ENCODE data around the gene UVRAG. TPM values are rescaled to one million over a fixed set of nuclear protein-coding genes. Genes with fewer than 3 reads are reported as not detected.

UVRAG gene
- total RNA-seq, 1 donor from 2014 or later, result 20.2 TPM

- Mint-ChIP-seq H3K9me3 (ENCODE audit: unreplicated experiment) (no peaks in the 10 kb centered on the region), H3K4me1 (ENCODE audit: unreplicated experiment) (peaks cover 36% of the 10 kb centered on the region), H3K27me3 (ENCODE audit: unreplicated experiment) (no peaks in the 10 kb centered on the region)
Observed at GRCh38 chr11:76148231-76148630, 333.2 kb downstream of the UVRAG start.

GRCh38 chr11:76148941-76149613, 334.1 kb downstream of the UVRAG start:
- H3K27ac Mint-ChIP-seq (ENCODE audit: unreplicated experiment), result no peak overlapping the region
- H3K9me3 Mint-ChIP-seq (ENCODE audit: unreplicated experiment), result no peaks in the 10 kb centered on the region
- no peak overlapping the region for H3K4me3 Mint-ChIP-seq (ENCODE audit: unreplicated experiment)
- DNase-seq (ENCODE audit: extremely low spot score, unreplicated experiment), result no peak
- TF ChIP-seq CTCF (IDR thresholded peaks at IDR 0.05), result no peak
- no peaks in the 10 kb centered on the region for H3K27me3 Mint-ChIP-seq (ENCODE audit: unreplicated experiment)
- H3K36me3 Mint-ChIP-seq (ENCODE audit: unreplicated experiment), result no peaks in the 10 kb centered on the region
- H3K4me1 Mint-ChIP-seq (ENCODE audit: unreplicated experiment), result peaks cover 35% of the 10 kb centered on the region

More at GRCh38 chr11:76148231-76148630, 333.2 kb downstream of the UVRAG start:
- no peaks in the 10 kb centered on the region for H3K36me3 Mint-ChIP-seq (ENCODE audit: unreplicated experiment)
- no peak overlapping the region for H3K27ac Mint-ChIP-seq (ENCODE audit: unreplicated experiment)
- H3K4me3 Mint-ChIP-seq (ENCODE audit: unreplicated experiment), result no peak overlapping the region
- DNase-seq (ENCODE audit: extremely low spot score, unreplicated experiment), result no peak
- no peak for TF ChIP-seq CTCF (IDR thresholded peaks at IDR 0.05)

- no peak for DNase-seq (ENCODE audit: extremely low spot score, unreplicated experiment)
- no peaks in the 10 kb centered on the region for H3K27me3 Mint-ChIP-seq (ENCODE audit: unreplicated experiment)
- no peaks in the 10 kb centered on the region for H3K9me3 Mint-ChIP-seq (ENCODE audit: unreplicated experiment)
- H3K27ac Mint-ChIP-seq (ENCODE audit: unreplicated experiment), result no peak overlapping the region
- no peaks in the 10 kb centered on the region for H3K36me3 Mint-ChIP-seq (ENCODE audit: unreplicated experiment)
- TF ChIP-seq CTCF (IDR thresholded peaks at IDR 0.05), result no peak
- H3K4me1 Mint-ChIP-seq (ENCODE audit: unreplicated experiment), result peaks cover 29% of the 10 kb centered on the region
- H3K4me3 Mint-ChIP-seq (ENCODE audit: unreplicated experiment), result no peak overlapping the region
Observed at GRCh38 chr11:76149713-76150112, 334.7 kb downstream of the UVRAG start.

GRCh38 chr11:76150141-76150540, 335.1 kb downstream of the UVRAG start:
- H3K36me3 Mint-ChIP-seq (ENCODE audit: unreplicated experiment), result no peaks in the 10 kb centered on the region
- no peaks in the 10 kb centered on the region for H3K27me3 Mint-ChIP-seq (ENCODE audit: unreplicated experiment)
- H3K9me3 Mint-ChIP-seq (ENCODE audit: unreplicated experiment), result no peaks in the 10 kb centered on the region
- H3K4me3 Mint-ChIP-seq (ENCODE audit: unreplicated experiment), result no peak overlapping the region
- TF ChIP-seq CTCF (IDR thresholded peaks at IDR 0.05), result no peak
- no peak for DNase-seq (ENCODE audit: extremely low spot score, unreplicated experiment)
- no peak overlapping the region for H3K27ac Mint-ChIP-seq (ENCODE audit: unreplicated experiment)
- H3K4me1 Mint-ChIP-seq (ENCODE audit: unreplicated experiment), result peaks cover 28% of the 10 kb centered on the region

- H3K27me3 Mint-ChIP-seq (ENCODE audit: unreplicated experiment), result no peaks in the 10 kb centered on the region
- no peak for DNase-seq (ENCODE audit: extremely low spot score, unreplicated experiment)
- H3K27ac Mint-ChIP-seq (ENCODE audit: unreplicated experiment), result peak overlapping the region; percentile 6
- peaks cover 34% of the 10 kb centered on the region for H3K4me1 Mint-ChIP-seq (ENCODE audit: unreplicated experiment)
- no peak for TF ChIP-seq CTCF (IDR thresholded peaks at IDR 0.05)
- H3K4me3 Mint-ChIP-seq (ENCODE audit: unreplicated experiment), result peak overlapping the region; percentile 30
- H3K36me3 Mint-ChIP-seq (ENCODE audit: unreplicated experiment), result no peaks in the 10 kb centered on the region
- H3K9me3 Mint-ChIP-seq (ENCODE audit: unreplicated experiment), result no peaks in the 10 kb centered on the region
Observed at GRCh38 chr11:76151556-76152085, 336.6 kb downstream of the UVRAG start.

All from osteocyte (in vitro differentiated cells).